Cerebellar cortex (tissue), 1 donor: ENCODE data around the gene EPB41L1.

Experiments
- DNase-seq: peaks from one replicate; pipeline ENCODE4 v3.0.0-alpha.2; 2015; ENCODE audit warnings: low spot score

EPB41L1 gene

DNA sequence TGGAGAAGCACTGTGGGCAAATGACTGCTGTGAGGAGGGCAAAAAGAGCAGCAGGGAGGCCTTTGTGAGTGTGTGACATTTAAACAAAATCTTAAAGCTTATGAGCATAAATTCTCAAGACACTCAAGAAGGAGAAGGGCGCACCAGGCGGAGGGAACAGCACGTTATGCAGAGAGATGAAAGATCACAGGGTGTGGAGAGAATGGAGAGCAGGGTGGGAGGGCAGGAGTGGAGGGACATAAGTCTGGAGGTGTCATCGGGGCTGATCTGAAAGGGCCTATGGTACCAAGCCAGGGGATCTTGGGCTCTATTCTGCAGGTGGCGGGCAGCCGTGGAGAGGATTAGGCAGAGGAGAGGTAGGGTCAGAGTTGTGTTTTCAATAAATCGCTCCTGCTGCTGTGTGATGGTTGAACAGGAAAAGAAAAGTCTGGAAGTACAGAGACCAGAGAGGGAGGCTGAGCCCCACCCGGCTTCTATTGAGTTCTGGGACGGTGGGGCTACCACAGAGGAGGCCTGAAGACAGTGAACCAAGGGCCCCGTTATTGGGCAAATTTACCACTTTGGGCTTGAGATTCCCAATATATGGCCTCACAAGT is 127.3 kb downstream of the EPB41L1 start:
- DNase-seq, result no peak
